ENCODE results near the gene CDK2.

- no peak for TF ChIP-seq CTCF (optimal IDR thresholded peaks at IDR 0.05 in 1 of 3, IDR thresholded peaks at IDR 0.05 in 1 of 3, conservative IDR thresholded peaks at IDR 0.05 in 1 of 3; ENCODE audit: extremely low read depth in 1 of 3, insufficient read depth in 2 of 3, low read length in 3 of 3)
- no peak for TF ChIP-seq EZH2 (IDR thresholded peaks at IDR 0.05; ENCODE audit: low read length)
Measured at GRCh38 chr12:55972456-55972855, 5.8 kb downstream of the CDK2 start.

All from keratinocyte (primary cell).